ENCODE measurements around the gene TMC6. TPM values are rescaled to one million over a fixed set of nuclear protein-coding genes. Genes with fewer than 3 reads are reported as not detected.
A peak's percentile ranks its signal among the peaks of the same experiment; 100 is the strongest.

TMC6 gene
- total and polyA plus RNA-seq, 2 of the 13 experiments (the other 11 are each of a cell fraction or from before 2014, with no cell fraction given): 48.4 to 99.1 TPM

GRCh38 chr17:78159575-78160158 lies 31.1 kb upstream of the TMC6 start (continued):
- TF ChIP-seq SNAPC2 (CRISPR knock-in tag; IDR thresholded peaks at IDR 0.05) (0 out of 2 replicates have a peak, but pooled peaks have one; percentile 80), SIX1 (CRISPR knock-in tag; IDR thresholded peaks at IDR 0.05; ENCODE audit: borderline replicate concordance) (no peak), FOXO1 (CRISPR knock-in tag; IDR thresholded peaks at IDR 0.05) (no peak), RCOR2 (CRISPR knock-in tag; IDR thresholded peaks at IDR 0.05) (peak; percentile 64), ZNF281 (CRISPR knock-in tag; IDR thresholded peaks at IDR 0.05; ENCODE audit: borderline replicate concordance) (no peak), ZNF878 (CRISPR knock-in tag; IDR thresholded peaks at IDR 0.05) (0 out of 2 replicates have a peak, but pooled peaks have one; percentile 63), EP300 (IDR thresholded peaks at IDR 0.05; ENCODE audit: low read depth in 2 of 2, low read length in 2 of 2) (peak; percentile 34 to 60; a peak in 3 of 4 replicates), EP300 (CRISPR knock-in tag; IDR thresholded peaks at IDR 0.05; ENCODE audit: borderline replicate concordance) (no peak), ZNF44 (CRISPR knock-in tag; IDR thresholded peaks at IDR 0.05) (0 out of 2 replicates have a peak, but pooled peaks have one; percentile 71), CTCF (CRISPR knock-in tag; IDR thresholded peaks at IDR 0.05) (no peak), FOSL1 (CRISPR knock-in tag; IDR thresholded peaks at IDR 0.05; ENCODE audit: borderline replicate concordance) (no peak), SKI (IDR thresholded peaks at IDR 0.05; ENCODE audit: partially characterized antibody) (peak; percentile 82), ARNTL (CRISPR knock-in tag; IDR thresholded peaks at IDR 0.05) (0 out of 2 replicates have a peak, but pooled peaks have one; percentile 13), ZNF574 (CRISPR knock-in tag; IDR thresholded peaks at IDR 0.05) (0 out of 2 replicates have a peak, but pooled peaks have one; percentile 27), NPAS2 (CRISPR knock-in tag; IDR thresholded peaks at IDR 0.05; ENCODE audit: borderline replicate concordance) (no peak), ZNF644 (CRISPR knock-in tag; IDR thresholded peaks at IDR 0.05; ENCODE audit: low read depth) (peak; percentile 85), ISX (CRISPR knock-in tag; conservative IDR thresholded peaks at IDR 0.05) (no peak), PRDM10 (CRISPR knock-in tag; IDR thresholded peaks at IDR 0.05; ENCODE audit: low read depth) (no peak), TBP (CRISPR knock-in tag; IDR thresholded peaks at IDR 0.05) (no peak)

All from HepG2 (cell line).